Tibial artery (tissue), 4 donors: ENCODE results near the gene RTN4IP1.
"Not testable (repeated sequence)": the region's sequence is repeated elsewhere in the genome, so short reads cannot be mapped to it uniquely, and the experiment has no call there.

ENCODE experiments used
- DNase-seq, 2 donors: peaks; one replicate each; pipeline ENCODE4 v3.0.0-alpha.2; 2019
- H3K27ac ChIP-seq, 2 donors: fragments of 200-600 bp; sonication (generic) in 1 of 2; 1 replicate in 1 of 2; 2 replicates in 1 of 2; pipeline ENCODE4 v1.5.1; 2018 to 2019; ENCODE audit warnings: mild to moderate bottlenecking in 1 of 2
- H3K27me3 ChIP-seq, 2 donors: fragments of 200-600 bp; sonication (generic) in 1 of 2; one replicate each; pipeline versions ENCODE4 v1.5.1 to v1.6.0; 2016 to 2019
- H3K36me3 ChIP-seq, 3 donors: fragments of 200-600 bp; sonication (generic) in 2 of 3; one replicate each; pipeline ENCODE4 v1.5.1; 2016 to 2019; ENCODE audit warnings: mild to moderate bottlenecking in 2 of 3
- H3K4me1 ChIP-seq, 4 donors: fragments of 200-600 bp; sonication (generic) in 2 of 4; 1 replicate in 3 of 4; 2 replicates in 1 of 4; pipeline ENCODE4 v1.5.1; 2016 to 2019
- H3K4me3 ChIP-seq, 2 donors: fragments of 200-600 bp; sonication (generic) in 1 of 2; 1 replicate in 1 of 2; 2 replicates in 1 of 2; pipeline ENCODE4 v1.5.1; 2018 to 2019; ENCODE audit warnings: mild to moderate bottlenecking in 2 of 2
- H3K9me3 ChIP-seq, 3 donors: fragments of 200-600 bp; sonication (generic) in 1 of 3; one replicate each; pipeline ENCODE4 v1.5.1; 2016 to 2019
- CTCF ChIP-seq, 2 experiments: fragments of 200-600 bp in 1 of 2; fragments of 450-650 bp in 1 of 2; IDR thresholded peaks; one replicate each; pipeline ENCODE4 v1.5.1; 2017 to 2019; ENCODE audit warnings: antibody characterized with exemption in 2 of 2, mild to moderate bottlenecking in 1 of 2, moderate library complexity in 1 of 2
- intact Hi-C: fragments of 100-400 bp; cut with DNase I; formaldehyde crosslinking; loops from one replicate; pipeline ENCODE4 v1.15.0; 2023; ENCODE audit warnings: low total_unique reads

Gene RTN4IP1

GRCh38 chr6:106560996-106561685, 68.2 kb downstream of the RTN4IP1 start:
- no peak for DNase-seq
- Histone ChIP-seq H3K27me3 (no peaks in the 10 kb centered on the region), H3K4me1 (no peaks in the 10 kb centered on the region), H3K36me3 (peaks cover 6 to 20% (median 6%) of the 10 kb centered on the region in 3 donors), H3K27ac (no peak overlapping the region), H3K4me3 (no peak overlapping the region), H3K9me3 (no peaks in the 10 kb centered on the region)
- intact Hi-C loops = loop anchor here (10.0 kb wide), 1 partner anchor 226 kb away; no protein-coding TSS in a partner anchor
- no peak for TF ChIP-seq CTCF (IDR thresholded peaks at IDR 0.05)

GRCh38 chr6:106559659-106560058, 69.6 kb downstream of the RTN4IP1 start:
- H3K36me3 ChIP-seq = peaks cover 6 to 17% (median 6%) of the 10 kb centered on the region in 3 donors

GRCh38 chr6:106558364-106558763, 70.9 kb downstream of the RTN4IP1 start:
- Histone ChIP-seq H3K36me3 (peaks cover 6 to 24% (median 12%) of the 10 kb centered on the region in 3 donors), H3K27ac (no peak overlapping the region), H3K27me3 (no peaks in the 10 kb centered on the region), H3K4me3 (no peak overlapping the region), H3K4me1 (no peaks in the 10 kb centered on the region), H3K9me3 (no peaks in the 10 kb centered on the region)
- intact Hi-C loops = no loop called here
- DNase-seq = no peak
- no peak for TF ChIP-seq CTCF (IDR thresholded peaks at IDR 0.05)

More at GRCh38 chr6:106559659-106560058, 69.6 kb downstream of the RTN4IP1 start:
- H3K27me3 ChIP-seq, DNase-seq, H3K9me3 ChIP-seq, H3K4me3 ChIP-seq, H3K27ac ChIP-seq, H3K4me1 ChIP-seq: not testable (repeated sequence)
- intact Hi-C loops = loop anchor here (10.0 kb wide), 1 partner anchor 225 kb away; no protein-coding TSS in a partner anchor

- no peaks in the 10 kb centered on the region for H3K4me1 ChIP-seq
- DNase-seq = no peak
- H3K27me3 ChIP-seq = no peaks in the 10 kb centered on the region
- peaks cover 6 to 24% (median 12%) of the 10 kb centered on the region in 3 donors for H3K36me3 ChIP-seq
- no peaks in the 10 kb centered on the region for H3K9me3 ChIP-seq
- intact Hi-C loops = no loop called here
- no peak for TF ChIP-seq CTCF (IDR thresholded peaks at IDR 0.05)
- H3K4me3 ChIP-seq = no peak overlapping the region
- no peak overlapping the region for H3K27ac ChIP-seq
Measured at GRCh38 chr6:106557837-106558236, 71.5 kb downstream of the RTN4IP1 start.

- H3K36me3 ChIP-seq = peaks cover 6 to 22% (median 11%) of the 10 kb centered on the region in 3 donors
- intact Hi-C loops = no loop called here
Measured at GRCh38 chr6:106556368-106556960, 72.8 kb downstream of the RTN4IP1 start.

More at GRCh38 chr6:106556368-106556960, 72.8 kb downstream of the RTN4IP1 start:
- no peak for TF ChIP-seq CTCF (IDR thresholded peaks at IDR 0.05)
- Histone ChIP-seq H3K4me1 (no peaks in the 10 kb centered on the region), H3K9me3 (no peaks in the 10 kb centered on the region), H3K4me3 (no peak overlapping the region), H3K27ac (no peak overlapping the region), H3K27me3 (no peaks in the 10 kb centered on the region)
- no peak for DNase-seq
